GM12892 (cell line): ENCODE results near the gene ST7.

ENCODE experiments used
- POLR2A ChIP-seq: IDR thresholded peaks from 2 replicates; pipeline ENCODE4 v1.6.1; 2011; ENCODE audit warnings: low read depth, low read length, control low read depth
- TAF1 ChIP-seq: IDR thresholded peaks from 2 replicates; pipeline ENCODE4 v1.6.1; 2011; ENCODE audit warnings: low read depth, mild to moderate bottlenecking, control low read depth, low read length, borderline replicate concordance

GRCh38 chr7:117149692-117150091 lies 196.4 kb downstream of the ST7 start:
- no peak for TF ChIP-seq POLR2A
- TF ChIP-seq TAF1, result no peak
